Measurements from ENCODE around the gene EIF4E2.
"Not testable (repeated sequence)": the region's sequence is repeated elsewhere in the genome, so short reads cannot be mapped to it uniquely, and the experiment has no call there.

Gene EIF4E2

DNA sequence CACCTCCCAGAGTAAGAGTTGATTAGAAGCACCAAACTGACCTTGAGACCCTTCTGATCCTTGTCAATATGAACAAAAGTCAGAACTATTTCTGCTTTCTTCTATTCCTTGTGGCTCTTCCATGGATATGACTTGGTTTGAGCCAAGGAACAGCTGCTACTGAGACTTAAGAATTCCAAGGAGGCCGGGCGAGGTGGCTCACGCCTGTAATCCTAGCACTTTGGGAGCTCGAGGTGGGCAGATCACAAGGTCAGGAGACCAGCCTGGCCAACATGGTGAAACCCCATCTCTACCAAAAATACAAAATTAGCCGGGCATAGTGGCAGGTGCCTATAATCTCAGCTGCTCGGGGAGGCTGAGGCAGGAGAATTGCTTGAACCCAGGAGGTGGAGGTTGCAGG lies 20.0 kb downstream of the EIF4E2 start:
- FAIRE-seq, result not testable (repeated sequence)

DNA sequence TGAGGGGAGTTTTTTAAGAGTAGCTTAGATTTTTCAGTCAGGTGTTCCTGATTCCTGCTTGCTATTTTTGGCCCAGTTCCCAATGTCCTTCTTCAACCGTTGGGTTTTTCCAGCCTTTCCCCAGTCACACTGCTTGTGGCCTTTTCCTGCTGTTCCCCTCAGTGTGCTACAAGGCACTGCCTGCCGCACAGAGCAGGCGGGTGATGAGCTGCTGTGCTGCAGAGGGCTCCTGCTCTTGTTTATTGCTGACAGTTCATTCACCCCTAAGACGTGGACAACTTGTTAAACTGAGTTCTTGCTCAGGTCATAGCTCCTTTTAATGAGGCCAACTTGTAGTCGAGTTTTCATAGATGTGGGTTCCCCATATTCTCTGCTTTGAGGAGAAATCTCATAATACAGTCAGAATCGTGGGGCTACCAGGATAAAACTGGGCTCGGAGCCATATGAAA lies 20.6 kb downstream of the EIF4E2 start:
- FAIRE-seq, result no peak

DNA sequence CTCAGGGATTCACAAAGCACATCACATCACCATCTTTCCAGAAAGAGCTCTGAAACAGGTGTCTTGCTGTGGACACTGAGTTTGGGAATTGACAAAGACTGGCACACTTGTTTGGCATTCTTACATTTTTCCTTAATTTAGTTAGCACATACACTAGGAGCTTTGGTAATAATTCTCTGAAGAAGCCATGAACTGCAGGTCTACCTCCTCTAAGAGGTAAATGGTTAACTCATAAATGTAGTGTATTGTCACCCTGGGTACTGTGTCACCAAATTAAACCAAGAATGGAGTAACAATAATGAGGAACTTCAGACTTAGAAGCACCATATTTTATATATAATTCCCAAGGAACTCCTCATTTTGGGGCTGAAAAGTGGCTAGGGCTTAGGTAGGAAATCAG lies 22.6 kb downstream of the EIF4E2 start:
- FAIRE-seq, result no peak

DNA sequence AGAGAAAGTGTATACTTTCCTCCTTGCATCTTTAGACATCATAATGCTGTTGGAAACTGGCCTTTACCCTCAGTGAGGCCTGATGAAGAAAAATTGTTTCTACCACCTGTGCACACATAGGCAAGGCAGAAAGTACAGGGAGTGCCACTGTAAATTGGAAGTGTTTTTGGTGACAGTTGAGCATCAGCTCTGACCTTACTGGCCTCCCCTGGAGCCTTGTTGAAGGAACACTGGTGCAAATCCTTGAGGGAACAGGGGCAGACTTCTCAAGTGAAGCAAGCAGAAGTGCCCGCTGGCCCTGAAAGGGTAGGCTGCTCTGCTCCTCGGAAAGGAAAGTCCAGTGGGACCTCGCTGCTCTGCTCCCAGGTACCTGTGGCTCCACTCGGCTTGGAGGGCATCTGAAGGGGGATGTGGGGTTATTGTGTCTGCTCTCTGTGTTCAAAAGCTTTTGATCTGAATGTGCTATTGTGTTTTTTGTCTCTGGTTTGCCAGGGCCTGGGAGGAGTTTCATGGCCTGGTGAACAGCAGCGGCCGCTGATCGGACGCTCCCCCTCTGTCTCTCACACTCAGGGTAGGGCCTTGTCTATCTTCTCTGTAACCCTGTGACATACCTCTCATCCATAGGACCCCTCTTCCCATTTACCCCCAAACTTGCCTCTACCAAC lies 23.4 kb downstream of the EIF4E2 start:
- no peak for FAIRE-seq

DNA sequence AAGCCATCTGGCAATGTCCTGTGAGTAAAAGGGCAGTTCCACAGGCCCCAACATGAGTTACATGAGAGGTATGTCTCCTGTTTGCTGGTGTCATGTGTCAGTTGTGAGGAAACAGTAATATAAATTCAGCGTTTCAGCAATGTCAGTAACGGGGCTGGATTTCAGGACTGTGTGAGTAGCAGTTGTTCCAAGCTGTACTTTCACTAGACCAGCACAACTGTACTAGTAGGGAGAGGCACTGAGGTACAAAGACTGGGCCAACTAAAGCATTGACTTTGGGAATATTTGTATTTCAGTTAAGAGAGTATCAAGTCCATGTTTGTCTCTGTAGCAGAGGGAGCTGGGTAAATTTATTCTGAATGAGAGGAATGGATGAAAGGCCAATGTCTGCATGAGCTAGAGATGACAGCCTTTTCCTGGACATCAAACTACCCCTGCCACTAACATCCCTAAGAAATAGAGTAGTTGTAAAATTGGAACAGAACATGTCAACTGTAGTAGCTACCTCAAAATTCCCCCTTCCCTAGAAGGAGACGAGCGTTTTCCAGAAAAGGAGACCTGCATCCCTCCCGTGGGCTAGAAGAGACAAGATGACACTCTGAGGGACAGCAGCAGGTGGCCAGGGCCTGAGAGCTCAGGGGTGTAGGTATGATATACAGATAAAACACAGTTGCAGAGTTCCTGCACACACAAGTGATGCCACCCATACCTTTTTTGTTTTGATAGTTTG lies 24.4 kb downstream of the EIF4E2 start:
- FAIRE-seq, result no peak

DNA sequence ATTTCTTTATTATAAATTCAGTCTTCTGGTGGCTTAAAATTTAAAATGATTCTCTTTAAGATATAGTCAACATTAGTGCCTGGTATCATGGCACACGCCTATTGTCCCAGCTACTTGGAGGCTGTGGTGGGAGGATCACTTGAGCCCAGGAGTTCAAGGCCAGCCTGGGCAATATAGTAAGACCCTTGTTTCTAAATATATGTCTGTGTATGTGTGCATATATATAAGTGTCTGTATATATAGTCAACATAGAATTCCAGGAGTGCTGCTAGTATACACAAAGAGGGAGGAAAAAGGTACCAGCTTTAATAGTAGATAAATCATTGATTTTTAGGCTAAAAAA lies 24.9 kb downstream of the EIF4E2 start:
- no peak for FAIRE-seq

DNA sequence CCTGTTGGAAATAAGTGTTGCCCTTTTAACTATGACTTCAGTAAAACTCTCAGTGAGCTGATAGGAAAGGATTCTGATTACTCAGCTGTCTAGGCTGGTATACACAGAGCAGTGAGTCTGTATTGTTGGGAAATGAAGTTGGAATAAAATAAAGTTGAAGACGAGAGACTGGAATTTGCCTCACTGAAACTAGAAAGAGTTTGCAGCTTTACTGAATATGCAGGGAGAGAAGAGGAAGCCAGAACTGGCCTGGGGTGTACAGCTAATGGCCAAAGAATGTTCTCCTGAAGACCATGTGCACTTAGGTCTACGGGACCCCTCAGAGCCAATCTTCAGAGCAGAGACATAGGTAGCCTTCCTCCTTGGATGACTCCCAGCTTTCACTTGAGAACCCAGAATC lies 26.5 kb downstream of the EIF4E2 start:
- no peak for FAIRE-seq

DNA sequence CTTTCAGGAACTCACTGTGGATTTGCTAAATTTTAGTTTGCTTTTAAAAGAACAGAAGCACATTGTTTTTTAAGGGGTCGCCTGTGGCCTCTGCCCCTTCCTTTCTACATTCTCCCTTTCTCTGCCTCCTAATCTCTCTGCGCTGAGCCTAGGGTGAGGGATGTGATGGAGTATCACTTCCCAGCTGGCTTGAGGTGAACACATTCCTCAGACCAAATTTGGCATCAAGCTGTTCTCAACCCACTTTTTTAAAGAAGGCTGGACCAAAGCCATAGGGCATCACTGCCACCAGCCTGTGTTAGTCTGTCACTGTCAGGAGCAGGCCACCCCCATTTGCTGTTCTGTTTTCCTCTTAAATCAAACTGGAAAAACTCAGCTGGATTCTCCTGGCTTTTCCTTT lies 27.4 kb downstream of the EIF4E2 start:
- FAIRE-seq, result no peak

DNA sequence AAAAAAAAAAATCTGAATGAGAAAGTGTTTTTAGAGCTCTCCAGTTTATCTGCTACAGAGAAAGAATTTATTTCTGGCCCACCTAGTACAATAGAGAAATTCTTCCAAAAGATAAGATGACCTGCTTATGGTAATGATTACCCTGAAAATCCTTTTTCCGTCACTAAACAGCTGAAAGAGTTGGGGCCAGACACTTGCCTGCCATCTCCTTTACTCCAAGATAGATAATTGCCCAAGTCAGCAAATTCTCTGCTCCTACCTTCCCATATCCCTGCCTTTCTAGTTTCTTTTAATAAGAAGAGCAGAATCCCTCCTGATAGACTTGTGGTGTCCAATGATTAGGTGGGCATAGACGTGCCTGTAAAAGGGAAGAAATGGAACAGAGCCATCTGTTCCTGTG lies 28.1 kb downstream of the EIF4E2 start:
- FAIRE-seq, result no peak

DNA sequence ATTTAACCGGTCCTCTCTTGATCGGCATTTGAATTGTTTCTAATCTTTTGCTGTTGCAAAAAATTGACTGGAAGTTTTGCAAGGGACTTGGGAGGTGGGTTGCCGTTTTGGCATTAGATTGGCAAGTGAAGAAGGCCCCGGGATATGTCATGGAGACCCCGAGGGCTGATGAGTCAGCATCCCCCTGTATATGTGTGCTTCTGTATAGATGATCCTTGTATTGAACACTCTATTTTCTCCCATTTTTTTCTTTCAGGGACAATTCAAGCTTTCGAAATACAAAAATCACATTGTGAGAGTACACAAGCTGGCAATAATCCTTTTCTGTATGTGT lies 30.1 kb downstream of the EIF4E2 start:
- FAIRE-seq, result no peak

DNA sequence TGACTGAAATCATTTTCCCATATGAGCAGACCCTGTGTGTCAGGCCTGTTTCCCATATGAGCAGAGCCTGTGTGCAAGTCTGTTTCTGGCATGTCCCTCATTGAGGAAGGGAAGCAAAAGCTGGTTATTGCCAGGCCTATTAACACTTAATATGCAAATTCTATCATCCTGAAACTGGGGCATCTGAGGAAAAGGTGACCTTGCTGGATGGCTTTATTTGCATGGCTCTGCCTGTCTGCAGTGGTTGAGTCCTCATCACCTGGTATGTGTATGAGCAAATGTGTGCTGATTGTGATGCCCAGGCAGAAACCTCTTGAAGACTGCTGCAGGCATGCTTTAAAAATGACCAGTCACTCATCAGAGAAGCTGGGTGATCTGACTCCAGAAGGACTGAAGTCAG lies 31.2 kb downstream of the EIF4E2 start:
- no peak for FAIRE-seq

DNA sequence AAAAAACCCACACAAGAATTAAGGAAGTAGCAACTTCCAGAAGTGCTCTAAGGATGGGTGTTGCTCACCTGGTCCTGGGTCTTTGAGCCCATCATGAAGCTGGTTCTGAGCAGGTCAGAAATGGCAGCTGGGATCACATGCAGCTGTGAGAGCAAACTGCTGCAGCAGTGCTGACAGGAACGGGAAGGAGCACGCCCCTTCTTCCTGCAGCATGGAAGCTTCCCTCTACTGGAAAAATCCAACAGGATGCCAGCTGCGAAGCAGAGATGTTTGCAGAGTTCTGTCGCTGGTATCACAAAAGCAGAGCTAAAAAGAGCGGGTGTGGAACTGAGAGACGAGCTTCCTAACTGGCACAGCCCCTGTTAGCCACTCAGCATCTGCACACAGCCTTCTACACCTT lies 33.7 kb downstream of the EIF4E2 start:
- FAIRE-seq, result no peak

DNA sequence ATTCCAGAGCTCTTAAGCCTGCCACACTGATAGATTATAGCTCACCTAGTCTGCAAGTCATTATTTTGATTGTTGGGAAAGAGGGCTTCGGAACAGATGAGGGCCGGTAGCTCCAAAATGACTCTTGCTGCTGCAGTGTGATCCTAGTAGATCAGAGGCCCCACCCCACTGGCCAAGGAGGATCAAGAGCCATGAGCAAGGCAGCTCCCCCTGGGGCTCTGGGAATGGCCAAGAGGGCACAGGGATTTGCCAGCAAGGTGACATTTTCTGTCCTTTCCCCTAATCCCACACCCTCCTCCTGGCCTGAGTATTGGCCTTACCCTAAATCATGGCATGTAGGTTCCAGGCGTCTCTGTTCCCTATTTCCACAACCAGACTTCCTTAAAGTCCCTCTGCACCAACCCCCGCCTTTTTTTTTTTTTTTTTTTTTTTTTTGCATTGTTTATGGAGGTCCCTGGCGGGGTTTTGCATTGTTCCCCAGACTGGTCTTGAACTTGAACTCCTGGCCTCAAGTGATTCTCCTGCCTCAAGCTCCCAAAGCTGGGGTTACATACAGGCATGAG lies 36.5 kb downstream of the EIF4E2 start:
- no peak for FAIRE-seq

DNA sequence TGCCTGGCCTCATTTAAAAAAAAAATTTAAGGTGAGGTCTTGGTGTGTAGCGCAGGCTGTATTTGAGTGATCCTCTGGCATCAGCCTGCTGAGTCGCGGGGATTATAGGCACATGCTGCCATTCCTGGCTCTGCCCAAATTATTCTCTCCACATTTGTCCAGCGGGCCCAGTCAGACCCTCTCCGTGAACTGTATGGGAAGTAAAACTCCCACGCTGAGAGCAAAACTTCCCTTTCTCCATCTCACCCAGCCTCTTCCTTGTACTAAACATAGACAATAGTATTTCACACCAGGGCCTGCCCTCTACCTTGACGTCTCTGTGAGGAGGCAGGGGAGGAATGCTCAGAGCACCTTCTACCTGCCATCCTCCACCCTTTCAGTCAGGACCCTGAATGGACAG lies 37.0 kb downstream of the EIF4E2 start:
- FAIRE-seq, result no peak

DNA sequence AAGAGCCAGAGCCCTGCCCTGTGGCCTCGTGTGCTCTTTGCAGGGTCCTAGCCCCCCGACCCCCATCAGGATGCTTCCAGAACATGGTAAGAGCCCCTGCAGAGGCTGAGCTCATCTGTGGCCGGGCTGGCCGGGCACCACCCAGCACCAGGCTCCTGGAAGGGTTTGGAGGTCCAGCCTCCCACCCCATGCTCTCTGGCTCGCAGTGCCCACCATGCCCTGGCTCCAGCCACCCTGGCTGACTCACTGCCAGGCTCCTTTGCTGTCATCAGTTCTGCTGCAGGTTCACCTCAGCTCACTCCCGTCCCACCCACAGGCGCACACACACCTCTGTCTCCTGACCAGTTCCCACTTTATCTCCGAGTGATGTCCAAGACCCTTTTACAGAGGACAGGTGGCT lies 37.5 kb downstream of the EIF4E2 start:
- FAIRE-seq, result no peak

DNA sequence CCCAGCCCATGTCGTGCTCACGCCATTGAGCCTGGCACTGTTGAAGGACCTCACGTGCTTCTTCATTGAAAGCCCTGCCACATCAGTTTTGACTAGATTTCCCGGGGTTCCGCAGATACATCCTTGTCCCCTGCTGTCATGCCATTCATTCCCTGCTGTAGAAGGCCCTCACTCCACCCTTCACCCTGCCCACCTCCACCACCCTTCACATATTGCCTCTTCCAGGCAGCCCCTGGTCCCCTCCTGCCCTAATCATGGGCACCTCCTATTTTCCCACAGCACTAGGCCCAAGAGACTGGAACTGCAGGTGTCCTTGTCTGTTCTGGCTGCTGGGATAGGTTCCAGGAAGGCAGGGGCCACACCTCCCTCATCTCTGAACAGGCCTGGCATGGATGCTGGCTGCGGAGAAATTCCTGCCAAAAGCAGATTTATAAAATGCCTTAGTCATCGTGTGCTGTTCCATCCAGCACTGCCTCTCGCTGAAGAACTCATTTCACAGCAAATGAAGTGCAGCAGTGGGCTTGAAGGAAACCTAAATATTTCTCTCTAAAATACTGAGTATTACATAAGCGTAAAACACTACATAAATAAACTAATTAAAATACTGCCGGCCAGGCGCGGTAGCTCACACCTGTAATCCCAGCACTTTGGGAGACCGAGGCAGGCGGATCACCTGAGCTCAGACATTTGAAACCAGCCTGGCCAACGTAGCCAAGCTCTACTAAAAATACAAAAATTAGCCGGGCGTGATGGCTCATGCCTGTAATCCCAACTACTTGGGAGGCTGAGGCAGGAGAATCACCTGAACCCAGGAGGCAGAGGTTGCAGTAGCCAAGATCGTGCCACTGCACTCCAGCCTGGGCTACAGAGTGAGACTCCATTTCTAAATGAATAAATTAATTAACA lies 38.4 kb downstream of the EIF4E2 start:
- no peak for FAIRE-seq

DNA sequence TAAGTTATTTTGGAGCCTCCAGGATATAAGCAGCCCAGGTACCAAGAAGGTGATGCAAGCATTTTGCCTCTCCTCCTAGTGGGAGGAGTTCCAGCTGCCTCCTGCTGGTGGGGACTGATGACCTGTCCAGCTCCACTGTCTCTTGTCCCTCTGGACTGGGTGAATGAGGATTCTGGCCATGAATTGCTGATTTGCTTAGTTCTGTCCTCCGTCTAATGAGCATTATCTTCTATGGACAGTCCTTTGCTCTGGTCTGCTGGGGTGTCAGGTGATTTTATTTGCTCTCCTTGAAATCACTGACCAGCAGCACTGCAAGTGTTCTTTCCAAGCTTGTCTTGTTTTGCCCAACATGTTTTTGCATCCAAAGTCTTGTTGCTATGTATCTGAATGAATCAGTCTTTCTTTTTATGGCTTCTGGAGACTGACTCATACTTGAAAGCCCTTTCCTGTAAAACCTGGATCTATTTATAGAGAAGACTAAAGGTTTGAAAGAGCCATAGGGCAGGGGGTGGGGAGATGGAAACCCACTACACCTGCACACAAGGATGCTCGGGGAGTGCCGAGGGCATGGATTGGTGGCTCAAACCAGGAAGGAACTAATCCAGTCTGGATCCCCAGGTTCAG lies 42.4 kb downstream of the EIF4E2 start:
- FAIRE-seq, result no peak

DNA sequence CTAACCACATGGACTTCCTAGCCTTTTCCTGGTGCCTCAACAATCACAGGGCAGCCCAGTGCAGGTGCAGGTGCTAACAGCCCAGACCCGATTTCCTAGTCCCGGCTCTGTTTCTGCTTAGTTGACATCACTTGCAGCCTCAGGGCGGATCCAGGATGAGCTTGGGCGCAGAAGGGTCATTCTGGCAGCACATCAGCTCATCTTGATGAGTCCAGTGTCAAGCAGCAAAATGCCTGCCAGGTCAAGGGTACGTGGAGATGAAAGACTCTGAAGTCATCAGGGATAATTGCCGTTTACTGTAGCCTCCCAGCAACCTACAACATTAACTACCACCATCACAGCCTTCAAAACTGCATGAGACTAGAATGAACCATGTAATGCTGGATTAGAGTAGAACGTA lies 43.5 kb downstream of the EIF4E2 start:
- no peak for FAIRE-seq

DNA sequence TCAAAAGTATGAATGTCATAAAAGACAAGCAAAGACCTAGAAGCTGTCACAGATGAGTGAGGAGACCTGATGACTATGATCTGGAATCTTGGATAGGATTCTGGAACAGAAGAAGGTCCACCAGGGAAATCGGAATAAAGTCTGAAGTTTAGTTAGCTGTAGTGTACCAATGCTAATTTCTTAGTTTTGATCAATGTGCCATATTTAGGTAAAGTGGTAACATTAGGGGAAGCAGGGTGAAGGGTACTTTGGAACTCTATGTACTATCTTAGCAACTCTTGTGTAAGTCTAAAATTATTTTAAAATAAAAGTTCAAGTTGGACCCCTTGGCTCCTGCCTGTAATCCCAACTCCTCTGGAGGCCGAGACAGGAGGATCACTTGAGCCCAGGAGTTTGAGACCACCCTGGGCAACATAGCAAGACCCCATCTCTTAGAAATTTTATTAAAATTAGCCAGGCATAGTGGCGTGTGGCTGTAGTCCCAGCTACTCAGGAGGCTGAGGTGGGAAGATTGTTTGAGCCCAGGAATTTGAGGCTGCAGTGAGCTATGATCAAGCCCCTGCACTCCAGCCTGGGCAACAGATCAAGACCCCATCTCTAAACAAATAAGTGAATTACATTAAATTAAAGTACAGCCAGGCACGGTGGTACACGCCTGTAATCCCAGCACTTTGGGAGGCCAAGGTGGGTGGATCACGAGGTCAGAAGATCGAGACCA lies 47.0 kb downstream of the EIF4E2 start:
- no peak for FAIRE-seq

DNA sequence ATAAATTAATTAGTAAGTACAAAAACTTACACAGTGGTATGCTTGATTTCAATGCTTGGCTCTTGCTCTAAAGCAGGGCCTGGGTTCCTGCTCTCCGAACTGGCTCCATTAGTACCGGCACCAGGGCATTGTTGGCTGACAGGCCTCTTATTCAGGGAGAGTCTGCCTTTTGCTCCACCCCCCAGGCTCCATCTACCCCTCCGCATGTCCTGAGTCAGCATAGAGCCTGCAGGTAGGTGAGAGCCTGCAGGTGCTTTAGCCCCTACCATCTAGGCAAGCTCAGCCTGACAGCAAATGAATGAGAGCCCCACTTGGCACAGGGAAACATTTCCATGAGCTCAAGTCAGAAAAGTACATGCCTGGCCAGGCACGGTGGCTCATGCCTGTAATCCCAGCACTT lies 47.8 kb downstream of the EIF4E2 start:
- FAIRE-seq, result no peak

DNA sequence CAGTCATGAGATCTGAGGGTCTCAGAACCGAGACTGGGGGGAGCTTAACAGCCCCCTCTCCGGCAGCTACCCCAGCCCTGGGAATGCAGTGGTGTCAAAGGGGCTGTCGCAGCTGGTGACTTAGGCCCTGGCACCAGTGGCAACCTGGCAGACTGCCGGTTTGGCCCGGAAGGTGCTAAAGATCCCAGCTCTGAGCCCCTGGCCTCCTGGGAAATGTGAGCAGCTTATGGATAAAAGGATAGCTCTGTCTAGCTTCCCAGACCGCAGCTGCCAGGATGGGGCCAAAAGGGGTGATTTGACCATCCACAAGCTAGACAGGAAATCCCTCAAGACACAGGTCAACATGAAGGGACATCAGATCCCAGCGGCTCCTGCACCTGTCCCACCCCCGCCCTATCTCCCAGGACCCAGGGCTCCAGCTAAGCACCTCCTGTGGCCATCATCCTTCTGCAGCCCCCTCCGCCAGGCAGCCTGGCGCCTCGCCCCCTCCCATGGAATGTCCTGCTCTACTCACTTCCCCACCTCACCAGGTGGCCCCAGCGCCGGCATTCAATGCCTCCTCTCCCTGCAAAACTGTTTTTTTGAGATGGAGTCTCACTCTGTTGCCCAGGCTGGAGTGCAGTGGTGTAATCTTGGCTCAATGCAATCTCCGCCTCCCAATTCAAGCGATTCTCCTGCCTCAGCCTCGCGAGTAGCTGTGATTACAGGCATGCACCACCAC lies 49.7 kb downstream of the EIF4E2 start:
- FAIRE-seq, result no peak

DNA sequence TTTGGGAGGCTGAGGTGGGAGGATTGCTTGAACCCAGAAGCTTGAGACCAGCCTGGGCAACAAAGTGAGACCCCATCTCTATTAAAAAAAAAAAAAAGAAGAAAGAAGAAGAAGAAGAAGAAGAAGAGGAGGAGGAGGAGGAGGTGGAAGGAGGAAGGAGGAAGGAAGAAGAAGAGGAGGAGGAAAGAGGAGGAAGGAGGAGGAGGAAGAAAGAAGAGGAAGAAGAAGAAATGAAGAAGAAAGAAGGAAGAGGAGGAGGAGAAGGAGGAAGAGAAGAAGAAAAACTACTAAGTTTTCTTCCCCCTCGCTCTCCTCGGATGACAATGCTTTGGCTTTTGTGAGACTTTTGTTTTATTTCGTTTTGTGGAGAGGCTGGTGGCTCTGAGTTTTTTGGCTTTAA lies 52.8 kb downstream of the EIF4E2 start:
- no peak for FAIRE-seq

All from A204.1 (cell line).